GM08714 (cell line): ENCODE data around the gene ZNF208.
"Not testable (repeated sequence)": the region's sequence is repeated elsewhere in the genome, so short reads cannot be mapped to it uniquely, and the experiment has no call there.

Source experiments
- H3K4me3 ChIP-seq: fragments of 200-500 bp; sonication (Bioruptor generic); 2 replicates; pipeline ENCODE4 v1.5.1; 2014; ENCODE audit warnings: mild to moderate bottlenecking, low read length, inconsistent platforms
- ZNF274 ChIP-seq: IDR thresholded peaks from 2 replicates; pipeline ENCODE4 v1.6.1; 2012; ENCODE audit warnings: mild to moderate bottlenecking, low read depth, low read length

ZNF208 gene

GRCh38 chr19:21908066-21908465, 102.7 kb downstream of the ZNF208 start:
- TF ChIP-seq ZNF274: no peak
- no peak overlapping the region for H3K4me3 ChIP-seq

- no peak overlapping the region for H3K4me3 ChIP-seq
- no peak for TF ChIP-seq ZNF274
Measured at GRCh38 chr19:21907516-21907915, 103.2 kb downstream of the ZNF208 start.

GRCh38 chr19:21902571-21902970, 108.2 kb downstream of the ZNF208 start:
- H3K4me3 ChIP-seq: no peak overlapping the region
- TF ChIP-seq ZNF274: no peak

GRCh38 chr19:21901861-21902260, 108.9 kb downstream of the ZNF208 start:
- no peak overlapping the region for H3K4me3 ChIP-seq
- no peak for TF ChIP-seq ZNF274

GRCh38 chr19:21900401-21900800, 110.3 kb downstream of the ZNF208 start:
- no peak overlapping the region for H3K4me3 ChIP-seq
- no peak for TF ChIP-seq ZNF274

GRCh38 chr19:21891086-21891485, 119.7 kb downstream of the ZNF208 start:
- no peak overlapping the region for H3K4me3 ChIP-seq

GRCh38 chr19:21890017-21890416, 120.7 kb downstream of the ZNF208 start:
- not testable (repeated sequence) for H3K4me3 ChIP-seq

More at GRCh38 chr19:21891086-21891485, 119.7 kb downstream of the ZNF208 start:
- no peak for TF ChIP-seq ZNF274

- not testable (repeated sequence) for H3K4me3 ChIP-seq
Measured at GRCh38 chr19:21885516-21885915, 125.2 kb downstream of the ZNF208 start.

- not testable (repeated sequence) for H3K4me3 ChIP-seq
Measured at GRCh38 chr19:21884786-21885185, 126.0 kb downstream of the ZNF208 start.

- no peak for TF ChIP-seq ZNF274
- H3K4me3 ChIP-seq: no peak overlapping the region
Measured at GRCh38 chr19:21883516-21883915, 127.2 kb downstream of the ZNF208 start.
